ENCODE results near the gene GJD3. TPM values are rescaled to one million over a fixed set of nuclear protein-coding genes. Genes with fewer than 3 reads are reported as not detected.

The GJD3 gene
- total RNA-seq, 4 donors from 2014 or later: 0.83 to 3.8 TPM; not detected in 2

DNA sequence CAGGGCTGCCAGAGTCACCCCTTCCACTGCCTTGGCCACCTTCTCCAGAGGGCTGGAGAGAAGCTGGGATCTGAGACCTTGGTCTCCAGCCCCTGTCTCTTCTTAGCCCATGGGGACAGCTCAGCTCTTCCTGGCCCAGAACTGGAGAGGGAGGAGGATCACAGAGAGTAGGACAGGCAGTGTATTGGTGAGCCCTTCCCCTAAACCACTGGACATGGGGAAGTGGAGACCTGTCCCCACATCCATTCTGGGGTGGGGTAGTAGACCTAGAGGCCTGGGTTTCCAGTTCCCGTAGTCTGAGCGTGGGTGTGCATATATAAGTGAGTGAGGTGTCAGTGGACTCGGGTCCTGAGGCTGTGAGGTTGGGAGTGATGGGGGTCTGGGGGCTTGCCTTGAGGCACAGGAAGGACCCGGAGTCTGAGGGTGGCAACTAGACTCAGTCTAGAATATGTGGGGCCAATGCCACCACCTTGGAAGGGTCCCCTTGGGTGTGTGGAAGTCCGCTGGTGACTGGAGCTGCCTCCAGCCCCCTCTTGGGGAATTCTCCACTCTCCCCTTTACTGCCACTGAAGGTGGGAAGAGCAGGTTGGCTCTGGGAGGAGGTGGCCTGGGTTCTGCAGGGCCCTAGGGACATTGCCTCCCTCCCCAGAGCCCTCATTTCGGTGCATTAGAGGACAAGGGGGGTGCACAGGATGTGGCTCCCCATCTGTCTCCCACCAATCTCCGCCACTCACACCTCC, 19.9 kb downstream of the GJD3 start:
- H3K27ac ChIP-seq: peak overlapping the region; percentile 89 to 95
- H3K27me3 ChIP-seq: no peaks in the 10 kb centered on the region
- peak in 1 of 2 donors; percentile 26 for DNase-seq
- peak overlapping the region; percentile 59 to 93 for H3K4me3 ChIP-seq
- no peak for TF ChIP-seq POLR2A (IDR thresholded peaks at IDR 0.05)
- H3K9me3 ChIP-seq: no peaks in the 10 kb centered on the region
- H3K36me3 ChIP-seq: no peaks in the 10 kb centered on the region
- H3K4me1 ChIP-seq: peaks cover 34 to 57% of the 10 kb centered on the region in 2 donors
- intact Hi-C loops (cut with DNase I; ENCODE audit: low total_unique reads): no loop called here

DNA sequence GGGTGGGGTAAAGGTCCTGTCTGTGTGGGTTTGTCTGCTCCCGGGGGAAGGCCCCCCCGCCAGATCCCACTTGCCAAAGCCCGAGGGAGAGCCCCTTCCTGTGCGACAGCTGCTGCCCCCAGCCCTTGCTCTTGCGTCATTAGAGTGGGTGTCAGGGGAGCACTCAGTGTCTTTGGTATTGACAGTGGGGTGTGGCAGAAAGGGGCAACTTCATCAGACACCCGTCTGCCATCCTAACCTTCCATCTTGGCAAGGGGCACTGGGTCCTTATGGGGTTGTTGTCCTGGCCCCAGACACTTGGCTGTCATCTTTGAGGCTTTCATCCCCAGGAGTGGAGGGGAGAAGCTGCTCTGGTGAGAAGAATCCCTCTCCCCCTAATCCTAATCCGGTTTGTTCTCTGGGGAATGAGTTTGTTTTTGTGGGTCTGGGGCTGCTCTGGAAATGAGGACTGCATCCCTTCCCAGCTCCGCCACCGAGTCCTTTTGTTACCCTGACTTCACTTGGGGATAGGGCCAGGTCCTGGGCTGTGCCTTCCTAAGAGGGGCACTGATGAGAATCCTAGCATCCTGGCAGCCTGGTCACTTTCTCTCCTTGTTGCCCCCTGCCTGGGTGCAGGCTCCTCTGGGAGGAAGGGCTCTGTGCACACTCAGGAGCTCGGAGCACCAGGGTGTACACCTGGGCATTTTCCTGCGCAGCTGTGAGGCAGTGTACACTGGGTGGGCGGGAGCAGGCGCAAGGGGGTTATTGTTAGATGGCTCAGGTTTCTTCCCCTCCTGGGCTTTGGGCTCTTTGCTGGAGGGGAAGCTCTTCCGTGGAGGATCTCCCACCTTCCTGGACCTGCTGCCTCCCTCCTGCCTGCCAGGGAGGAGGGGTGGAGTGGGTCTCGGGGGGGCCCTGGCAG, 21.1 kb downstream of the GJD3 start:
- peak overlapping the region; percentile 89 to 95 for H3K27ac ChIP-seq
- peak in 1 of 2 donors; percentile 49 for DNase-seq
- peak overlapping the region; percentile 59 to 93 for H3K4me3 ChIP-seq
- intact Hi-C loops (cut with DNase I; ENCODE audit: low total_unique reads): no loop called here
- peaks cover 23 to 49% of the 10 kb centered on the region in 2 donors for H3K4me1 ChIP-seq
- no peaks in the 10 kb centered on the region for H3K36me3 ChIP-seq
- no peak for TF ChIP-seq POLR2A (IDR thresholded peaks at IDR 0.05)
- TF ChIP-seq, protein P1, sequence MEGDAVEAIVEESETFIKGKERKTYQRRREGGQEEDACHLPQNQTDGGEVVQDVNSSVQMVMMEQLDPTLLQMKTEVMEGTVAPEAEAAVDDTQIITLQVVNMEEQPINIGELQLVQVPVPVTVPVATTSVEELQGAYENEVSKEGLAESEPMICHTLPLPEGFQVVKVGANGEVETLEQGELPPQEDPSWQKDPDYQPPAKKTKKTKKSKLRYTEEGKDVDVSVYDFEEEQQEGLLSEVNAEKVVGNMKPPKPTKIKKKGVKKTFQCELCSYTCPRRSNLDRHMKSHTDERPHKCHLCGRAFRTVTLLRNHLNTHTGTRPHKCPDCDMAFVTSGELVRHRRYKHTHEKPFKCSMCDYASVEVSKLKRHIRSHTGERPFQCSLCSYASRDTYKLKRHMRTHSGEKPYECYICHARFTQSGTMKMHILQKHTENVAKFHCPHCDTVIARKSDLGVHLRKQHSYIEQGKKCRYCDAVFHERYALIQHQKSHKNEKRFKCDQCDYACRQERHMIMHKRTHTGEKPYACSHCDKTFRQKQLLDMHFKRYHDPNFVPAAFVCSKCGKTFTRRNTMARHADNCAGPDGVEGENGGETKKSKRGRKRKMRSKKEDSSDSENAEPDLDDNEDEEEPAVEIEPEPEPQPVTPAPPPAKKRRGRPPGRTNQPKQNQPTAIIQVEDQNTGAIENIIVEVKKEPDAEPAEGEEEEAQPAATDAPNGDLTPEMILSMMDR (IDR thresholded peaks at IDR 0.05): no peak
- no peaks in the 10 kb centered on the region for H3K27me3 ChIP-seq
- no peaks in the 10 kb centered on the region for H3K9me3 ChIP-seq

DNA sequence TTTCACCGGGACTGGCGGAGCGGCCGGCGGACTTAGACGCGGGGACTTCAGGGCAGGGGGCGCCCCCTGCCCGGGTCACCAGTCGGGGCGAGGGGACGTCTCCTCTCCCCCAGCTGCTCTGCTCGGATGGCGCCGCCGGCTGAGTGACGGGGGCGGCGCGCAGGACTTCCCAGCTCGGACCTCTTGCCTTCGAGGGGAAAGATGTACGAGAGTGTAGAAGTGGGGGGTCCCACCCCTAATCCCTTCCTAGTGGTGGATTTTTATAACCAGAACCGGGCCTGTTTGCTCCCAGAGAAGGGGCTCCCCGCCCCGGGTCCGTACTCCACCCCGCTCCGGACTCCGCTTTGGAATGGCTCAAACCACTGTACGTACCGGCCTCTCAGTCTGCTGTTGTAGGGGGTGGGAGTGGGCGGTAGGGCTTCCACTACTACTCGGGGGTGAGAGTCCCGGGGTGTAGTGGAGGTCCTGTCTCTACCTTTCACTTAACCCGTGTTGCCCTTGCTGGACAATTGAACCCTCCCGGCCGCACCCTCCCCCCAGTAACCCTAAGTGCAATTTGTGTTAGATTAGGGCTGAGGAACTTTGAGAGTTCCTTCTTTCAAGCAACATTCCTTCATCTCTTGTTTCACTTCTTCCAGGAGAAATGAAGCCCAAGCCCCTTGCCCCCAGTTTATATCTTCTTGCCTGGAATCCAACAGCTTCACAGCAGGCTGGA, 21.9 kb downstream of the GJD3 start:
- TF ChIP-seq, protein P1 (IDR thresholded peaks at IDR 0.05): no peak
- no peak for TF ChIP-seq POLR2A (IDR thresholded peaks at IDR 0.05)
- Histone ChIP-seq H3K4me1 (peaks cover 15 to 41% of the 10 kb centered on the region in 2 donors), H3K27me3 (no peaks in the 10 kb centered on the region), H3K4me3 (peak overlapping the region; percentile 59 to 93), H3K36me3 (no peaks in the 10 kb centered on the region), H3K9me3 (no peaks in the 10 kb centered on the region), H3K27ac (peak overlapping the region; percentile 89 to 95)
- DNase-seq: peak in 1 of 2 donors; percentile 31
- intact Hi-C loops (cut with DNase I; ENCODE audit: low total_unique reads): no loop called here

DNA sequence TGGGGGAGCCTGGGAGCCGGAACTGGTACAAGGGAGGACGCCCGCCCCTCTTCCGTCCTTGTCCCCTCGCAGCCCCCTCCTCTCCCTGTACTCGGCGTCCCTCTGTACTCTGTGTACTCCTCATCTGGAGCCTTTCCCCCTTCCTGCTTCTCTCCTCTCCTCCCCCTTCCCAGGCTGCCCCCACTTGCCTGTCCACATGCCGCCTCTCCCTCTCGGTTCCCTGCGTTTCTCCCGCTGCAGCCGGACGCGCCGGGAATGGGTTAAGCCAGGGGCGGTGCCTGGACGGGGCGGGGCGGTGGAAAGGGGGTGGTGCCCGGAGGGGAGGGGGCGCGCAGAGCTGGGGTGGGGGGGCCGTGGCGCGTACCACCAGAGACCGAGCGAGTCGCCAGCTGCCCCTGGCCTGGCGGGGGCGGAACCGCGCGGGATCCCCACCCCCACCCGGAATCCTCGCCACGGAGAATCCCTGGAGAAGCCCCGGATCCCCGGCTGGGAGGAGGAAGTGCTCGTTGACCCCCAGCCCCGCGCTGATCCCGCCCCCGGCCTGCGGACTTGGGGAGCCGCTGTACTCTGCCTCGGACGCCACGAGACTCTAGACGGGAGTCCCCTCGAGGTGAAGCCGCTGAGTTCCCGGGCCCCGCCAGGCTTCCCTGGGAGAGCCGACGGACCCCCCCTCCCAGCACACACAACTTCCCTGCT, 22.6 kb downstream of the GJD3 start:
- intact Hi-C loops (cut with DNase I; ENCODE audit: low total_unique reads): no loop called here
- Histone ChIP-seq H3K27me3 (no peaks in the 10 kb centered on the region), H3K27ac (peak overlapping the region; percentile 89 to 95), H3K4me1 (peaks cover 9 to 34% of the 10 kb centered on the region in 2 donors), H3K4me3 (peak overlapping the region; percentile 59 to 93), H3K9me3 (no peaks in the 10 kb centered on the region), H3K36me3 (no peaks in the 10 kb centered on the region)
- peak in 1 of 2 donors; percentile 33 for TF ChIP-seq POLR2A (IDR thresholded peaks at IDR 0.05)
- TF ChIP-seq, protein P1 (IDR thresholded peaks at IDR 0.05): no peak
- DNase-seq: peak; percentile 83

All from uterus (tissue), 4 donors.